MM.1S (cell line): Measurements from ENCODE around the gene SATB2.

ENCODE experiments used
- EZH2phosphoT487 ChIP-seq: fragments of 300-600 bp; sonication (generic); IDR thresholded peaks from 2 replicates; pipeline ENCODE4 v1.6.1; 2018; ENCODE audit warnings: antibody characterized with exemption, low read length
- TF ChIP-seq, protein P1 (sequence below): fragments of 300-600 bp; sonication (generic); IDR thresholded peaks from 2 replicates; pipeline ENCODE4 v1.5.1; 2016; ENCODE audit warnings: antibody characterized with exemption, low read length, mixed read lengths

DNA sequence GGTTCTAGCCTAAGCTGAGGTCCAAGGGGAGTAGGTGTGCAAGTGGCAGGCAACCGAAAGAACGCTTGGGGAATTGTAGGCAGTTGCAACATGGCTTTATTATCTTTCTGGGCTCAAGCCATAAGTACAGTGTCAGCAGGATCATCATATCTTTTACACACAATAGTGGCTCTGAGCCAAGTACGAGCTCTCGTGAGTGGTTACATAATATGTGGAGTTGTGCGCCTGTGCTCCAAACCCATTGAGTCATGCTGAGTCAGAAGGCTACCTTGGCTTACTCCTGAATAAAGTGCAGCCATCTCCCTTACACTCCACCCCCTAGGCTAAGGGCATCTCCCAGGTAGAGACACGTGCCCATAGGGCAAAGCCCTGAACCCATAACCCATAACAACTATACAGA lies 233.9 kb downstream of the SATB2 start:
- TF ChIP-seq, protein P1, sequence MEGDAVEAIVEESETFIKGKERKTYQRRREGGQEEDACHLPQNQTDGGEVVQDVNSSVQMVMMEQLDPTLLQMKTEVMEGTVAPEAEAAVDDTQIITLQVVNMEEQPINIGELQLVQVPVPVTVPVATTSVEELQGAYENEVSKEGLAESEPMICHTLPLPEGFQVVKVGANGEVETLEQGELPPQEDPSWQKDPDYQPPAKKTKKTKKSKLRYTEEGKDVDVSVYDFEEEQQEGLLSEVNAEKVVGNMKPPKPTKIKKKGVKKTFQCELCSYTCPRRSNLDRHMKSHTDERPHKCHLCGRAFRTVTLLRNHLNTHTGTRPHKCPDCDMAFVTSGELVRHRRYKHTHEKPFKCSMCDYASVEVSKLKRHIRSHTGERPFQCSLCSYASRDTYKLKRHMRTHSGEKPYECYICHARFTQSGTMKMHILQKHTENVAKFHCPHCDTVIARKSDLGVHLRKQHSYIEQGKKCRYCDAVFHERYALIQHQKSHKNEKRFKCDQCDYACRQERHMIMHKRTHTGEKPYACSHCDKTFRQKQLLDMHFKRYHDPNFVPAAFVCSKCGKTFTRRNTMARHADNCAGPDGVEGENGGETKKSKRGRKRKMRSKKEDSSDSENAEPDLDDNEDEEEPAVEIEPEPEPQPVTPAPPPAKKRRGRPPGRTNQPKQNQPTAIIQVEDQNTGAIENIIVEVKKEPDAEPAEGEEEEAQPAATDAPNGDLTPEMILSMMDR, result no peak
- no peak for TF ChIP-seq EZH2phosphoT487
